Activated gamma-delta T cell treated with Interleukin-2 at 50 U/mL for 16 hours (primary cell): ENCODE data around the gene OR8J1.
"Not testable (repeated sequence)": the region's sequence is repeated elsewhere in the genome, so short reads cannot be mapped to it uniquely, and the experiment has no call there.

Experiments used
- DNase-seq: peaks from one replicate; pipeline ENCODE4 v3.0.0-alpha.2; 2020

Gene OR8J1

GRCh38 chr11:56353991-56354390 is at the start of gene OR8J1:
OR8J1 (plus strand) TSS chr11:56354291; CDS start chr11:56360247, 5,956 bp downstream.
- DNase-seq, result no peak

- no peak for DNase-seq
Observed at GRCh38 chr11:56307836-56308235, 46.3 kb upstream of the OR8J1 start.

GRCh38 chr11:56314844-56315243 is 39.2 kb upstream of the OR8J1 start, which contains the start of gene OR8K3:
OR8K3 (plus strand) TSS chr11:56315144; CDS start chr11:56318307, 3,163 bp downstream.
- no peak for DNase-seq

- DNase-seq, result no peak
Observed at GRCh38 chr11:56331861-56332491, 22.1 kb upstream of the OR8J1 start.

- DNase-seq, result no peak
Observed at GRCh38 chr11:56333156-56333555, 20.9 kb upstream of the OR8J1 start.

GRCh38 chr11:56340289-56340688 is 13.8 kb upstream of the OR8J1 start:
- no peak for DNase-seq

GRCh38 chr11:56345739-56346138 is 8.4 kb upstream of the OR8J1 start, which contains the start of gene OR8K1:
OR8K1 (plus strand) TSS chr11:56346039; CDS start chr11:56346039, 0 bp downstream.
- DNase-seq, result no peak

GRCh38 chr11:56375324-56375723 is 21.2 kb downstream of the OR8J1 start, which contains the start of gene OR8U1:
OR8U1 (plus strand) TSS chr11:56375624; CDS start chr11:56375624, 0 bp downstream.
- DNase-seq, result no peak

GRCh38 chr11:56380120-56380519 is 26.0 kb downstream of the OR8J1 start:
- DNase-seq, result no peak

- no peak for DNase-seq
Observed at GRCh38 chr11:56394381-56394780, 40.3 kb downstream of the OR8J1 start.

- DNase-seq, result no peak
Observed at GRCh38 chr11:56396047-56396446, 42.0 kb downstream of the OR8J1 start.

GRCh38 chr11:56401858-56402461 is 47.9 kb downstream of the OR8J1 start:
- DNase-seq, result not testable (repeated sequence)

- DNase-seq, result no peak
Observed at GRCh38 chr11:56404393-56404792, 50.3 kb downstream of the OR8J1 start.

- no peak for DNase-seq
Observed at GRCh38 chr11:56410801-56411200, 56.7 kb downstream of the OR8J1 start.
